Activated naive CD4-positive, alpha-beta T cell (primary cell): ENCODE measurements around the gene NPL.

Source experiments
- DNase-seq, 4 experiments: peaks; one replicate each; lab custom pipeline; 2025; lab: John Stamatoyannopoulos, UW

NPL gene

DNA sequence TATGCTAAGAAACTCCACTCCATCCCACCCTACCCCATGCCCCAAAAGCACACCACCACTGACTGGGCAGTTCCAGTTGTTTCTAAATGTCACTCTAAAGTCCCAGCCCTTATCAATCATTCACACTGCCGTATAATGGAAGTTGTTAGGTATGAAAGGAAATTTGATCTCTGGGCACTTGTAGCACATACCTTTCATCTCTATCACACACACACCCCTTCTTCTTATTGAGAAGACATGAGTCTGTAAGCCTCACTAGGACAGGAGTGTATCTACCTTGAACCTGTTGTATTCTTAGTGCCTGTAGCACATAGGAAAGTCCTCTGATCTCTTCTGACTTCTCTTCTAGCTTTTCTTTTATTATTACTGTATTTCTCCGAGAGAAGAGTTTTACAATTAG, 27.3 kb downstream of the NPL start:
- DNase-seq: no peak

- DNase-seq: no peak
These were observed 28.2 kb downstream of the NPL start for GRCh38 chr1:182817802-182818201.

GRCh38 chr1:182823220-182823619, 33.6 kb downstream of the NPL start:
- no peak for DNase-seq

DNA sequence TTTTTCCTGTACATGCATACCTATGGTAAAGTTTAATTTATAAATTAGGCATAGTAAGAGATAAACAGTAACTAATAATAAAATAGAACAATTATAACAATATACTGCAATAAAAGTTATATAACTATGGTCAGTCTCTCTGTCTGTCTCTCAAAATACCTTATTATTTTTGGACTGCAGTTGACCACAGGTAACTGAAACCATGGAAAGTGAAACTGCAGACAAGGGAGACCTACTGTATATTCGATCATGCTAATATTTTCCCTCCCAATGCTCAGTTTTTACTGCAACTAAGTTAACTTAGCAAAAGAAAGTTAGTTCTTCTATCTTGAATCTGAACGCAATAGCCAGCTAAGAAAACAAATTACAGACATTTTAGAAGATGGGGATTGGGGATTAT, 37.3 kb downstream of the NPL start:
- no peak for DNase-seq

DNA sequence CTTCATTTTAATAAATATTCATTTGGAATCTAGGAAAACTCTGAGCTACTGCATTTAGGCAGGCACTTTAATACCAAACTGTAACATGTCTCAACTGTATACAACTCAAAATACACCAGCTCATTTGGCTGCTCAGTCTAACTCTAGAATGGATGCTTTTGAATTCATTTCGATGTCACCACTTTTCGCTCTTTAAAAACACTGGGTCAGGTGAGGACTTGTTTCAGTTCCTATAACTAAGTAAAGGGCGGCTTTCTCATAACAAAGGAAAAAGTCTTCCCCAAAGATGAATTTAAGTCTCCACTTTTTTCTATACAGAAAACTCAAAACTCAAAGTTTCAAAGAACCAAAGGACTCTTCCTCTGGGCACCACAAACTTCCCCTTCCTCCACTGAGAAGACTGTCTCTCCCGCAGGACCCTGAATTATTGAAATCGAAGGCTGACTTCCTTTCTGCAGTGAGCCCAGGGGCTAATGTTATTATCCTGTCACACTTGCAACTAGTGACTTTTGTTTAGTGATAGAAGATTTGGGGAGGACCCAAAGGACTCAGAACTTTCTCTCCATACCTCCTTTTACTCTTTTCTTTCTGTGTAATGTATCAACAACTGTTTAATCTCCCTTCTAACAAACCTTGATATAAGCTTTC, 39.8 kb downstream of the NPL start:
- no peak for DNase-seq

DNA sequence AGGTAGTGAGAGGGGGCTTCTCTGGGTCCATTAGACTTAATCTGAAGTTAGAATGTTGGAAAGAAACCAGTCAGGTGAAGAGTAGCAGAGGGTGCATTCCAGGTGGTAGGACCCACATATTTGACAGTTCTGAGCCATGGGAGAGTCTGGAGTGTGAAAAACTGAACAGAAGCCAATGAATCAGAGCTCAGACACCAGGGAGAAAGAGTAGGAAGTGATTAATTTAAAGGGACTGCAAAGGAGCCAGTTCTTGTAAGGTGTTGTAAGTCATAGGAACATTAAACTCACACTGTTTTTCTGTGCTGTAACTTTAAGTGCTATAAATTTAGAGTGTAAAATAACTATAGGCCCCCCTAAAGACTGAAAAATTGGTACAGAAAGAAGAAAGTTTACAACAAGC, 43.7 kb downstream of the NPL start:
- no peak for DNase-seq

GRCh38 chr1:182834326-182834725, 44.8 kb downstream of the NPL start:
- DNase-seq: no peak

DNA sequence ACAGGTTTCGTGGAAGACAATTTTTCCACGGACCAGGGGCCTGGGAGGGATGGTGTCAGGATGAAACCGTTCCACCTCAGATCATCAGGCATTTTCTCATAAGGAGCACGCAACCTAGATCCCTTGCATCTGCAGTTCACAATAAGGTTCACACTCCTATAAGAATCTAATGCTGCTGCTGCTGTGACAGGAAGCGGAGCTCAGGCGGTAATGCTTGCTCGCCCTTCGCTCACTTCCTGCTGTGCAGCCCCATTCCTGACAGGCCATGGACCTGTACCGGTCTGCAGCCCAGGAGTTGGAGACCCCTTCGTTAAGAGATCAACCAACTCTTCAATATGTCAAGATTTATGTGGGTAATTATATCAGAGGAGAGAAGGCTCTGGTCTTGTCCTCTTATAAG, 46.2 kb downstream of the NPL start:
- no peak for DNase-seq

- peak; percentile 94 to 97 (median 96) for DNase-seq
These were observed 49.9 kb downstream of the NPL start, which contains the start of gene DHX9 for GRCh38 chr1:182839209-182840066. DHX9 (plus strand) TSS chr1:182839347; CDS start chr1:182842567, 3,220 bp downstream.

DNA sequence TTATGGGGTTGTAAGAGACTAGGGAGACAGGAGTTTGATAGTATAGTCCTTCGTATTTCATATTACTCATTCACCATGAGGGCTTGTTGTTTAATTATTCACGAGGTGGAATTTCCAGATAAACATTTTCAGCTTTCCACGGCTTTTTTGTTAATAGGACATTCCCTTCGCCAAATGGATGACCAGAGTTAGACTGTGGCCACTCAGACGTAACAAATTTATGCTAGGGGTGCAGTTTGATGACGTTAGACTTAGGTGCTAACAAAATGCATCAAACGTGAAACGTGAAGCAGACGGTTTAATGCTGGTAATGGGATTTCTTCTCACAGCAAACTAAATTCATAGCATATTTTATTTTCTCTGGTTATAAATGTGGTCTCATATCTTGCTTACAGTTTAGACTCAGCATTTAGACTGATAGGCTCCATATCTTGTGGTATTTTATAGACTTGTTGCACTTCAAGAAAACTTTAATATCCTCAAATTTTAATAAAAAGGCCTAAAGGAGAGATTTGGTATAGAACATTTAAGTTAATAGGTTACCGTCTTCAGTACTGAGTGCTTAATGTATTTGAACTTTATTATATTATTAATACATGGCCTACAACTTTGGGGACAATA, 51.9 kb downstream of the NPL start:
- no peak for DNase-seq

DNA sequence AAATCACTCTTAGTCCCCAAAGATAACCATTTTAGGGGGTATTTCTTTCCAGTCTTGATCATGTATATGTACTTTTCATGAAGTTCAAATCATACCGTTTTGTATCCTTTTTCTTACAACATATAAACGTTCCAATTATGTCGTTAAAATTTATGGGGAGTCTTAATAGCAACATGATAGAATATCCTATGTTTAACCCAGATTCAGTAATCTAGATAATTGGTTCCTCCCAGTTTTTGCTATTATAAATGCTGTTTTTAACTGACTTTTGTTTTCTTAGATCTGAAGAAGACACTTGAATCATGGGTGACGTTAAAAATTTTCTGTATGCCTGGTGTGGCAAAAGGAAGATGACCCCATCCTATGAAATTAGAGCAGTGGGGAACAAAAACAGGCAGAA, 52.7 kb downstream of the NPL start:
- DNase-seq: no peak

DNA sequence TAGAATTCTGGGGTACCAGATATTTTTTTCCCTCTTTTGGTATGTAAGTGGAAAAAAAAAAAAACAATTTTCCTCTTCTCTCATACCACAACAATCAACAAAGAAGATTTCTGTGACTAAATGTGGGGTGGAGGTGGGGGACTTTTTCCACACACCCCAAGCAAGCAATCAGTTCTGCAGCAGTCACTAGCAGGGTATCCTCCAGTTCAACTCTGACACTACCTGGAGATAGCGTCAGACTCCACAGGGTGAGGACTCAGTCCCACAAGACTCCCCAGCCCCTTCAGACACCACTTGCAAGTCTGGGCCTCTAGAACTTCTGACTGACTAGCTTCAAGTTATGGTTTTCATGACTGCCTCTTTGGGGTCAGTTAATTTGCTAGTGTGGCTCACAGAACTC, 55.8 kb downstream of the NPL start:
- DNase-seq: no peak

GRCh38 chr1:182845894-182846293, 56.3 kb downstream of the NPL start:
- no peak for DNase-seq

DNA sequence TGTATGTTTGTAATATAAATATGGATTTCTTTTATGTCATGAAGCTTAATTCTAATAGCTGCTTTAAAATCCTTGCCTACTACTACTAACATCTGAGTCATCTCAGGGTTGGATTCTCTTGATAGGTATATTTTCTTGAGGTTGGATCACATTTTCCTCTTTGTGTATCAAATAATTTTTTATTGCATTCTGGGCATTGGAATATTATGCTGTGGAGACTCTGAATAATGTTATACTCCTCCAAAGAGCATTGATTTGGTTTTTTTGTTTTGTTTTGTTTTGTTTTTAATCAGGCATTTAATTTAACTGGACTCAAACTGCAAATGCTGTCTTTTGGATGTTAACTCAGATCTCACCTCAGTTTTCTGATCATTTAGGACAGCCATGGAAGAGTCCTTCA, 57.5 kb downstream of the NPL start:
- DNase-seq: no peak

DNA sequence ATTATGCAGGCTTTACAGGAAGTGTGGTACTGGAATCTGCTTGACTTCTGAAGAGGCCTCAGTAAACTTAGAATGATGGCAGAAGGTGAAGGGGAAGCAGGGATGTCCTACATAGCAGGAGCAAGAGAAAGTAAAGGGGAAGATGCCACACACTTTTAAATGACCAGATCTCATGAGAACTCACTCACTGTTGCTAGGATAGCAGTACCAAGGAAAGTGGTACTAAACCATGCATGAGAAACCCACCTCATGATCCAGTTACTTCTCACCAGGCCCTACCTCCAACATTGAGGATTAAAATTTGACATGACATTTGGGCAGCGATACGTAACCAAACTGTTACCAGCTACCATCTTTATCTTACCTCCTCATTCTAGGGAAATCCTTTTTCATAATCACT, 59.2 kb downstream of the NPL start:
- no peak for DNase-seq

DNA sequence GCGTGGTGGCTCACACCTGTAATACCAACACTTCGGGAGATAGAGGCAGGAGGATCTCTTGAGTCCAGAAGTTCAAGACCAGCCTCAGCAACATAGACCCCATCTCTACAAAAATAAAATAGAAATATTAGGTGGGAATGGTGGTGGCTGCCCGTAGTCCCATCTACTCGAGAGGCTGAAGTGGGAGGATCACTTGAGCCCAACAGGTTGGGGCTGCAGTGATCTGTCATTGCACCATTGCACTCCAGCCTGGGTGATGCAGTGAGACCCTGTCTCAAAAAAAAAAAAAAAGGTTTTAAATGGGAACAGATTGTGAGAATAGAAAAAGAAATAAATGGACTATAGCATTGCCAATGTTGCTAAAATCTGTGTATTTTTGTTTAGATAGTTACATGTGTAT, 60.7 kb downstream of the NPL start:
- no peak for DNase-seq

DNA sequence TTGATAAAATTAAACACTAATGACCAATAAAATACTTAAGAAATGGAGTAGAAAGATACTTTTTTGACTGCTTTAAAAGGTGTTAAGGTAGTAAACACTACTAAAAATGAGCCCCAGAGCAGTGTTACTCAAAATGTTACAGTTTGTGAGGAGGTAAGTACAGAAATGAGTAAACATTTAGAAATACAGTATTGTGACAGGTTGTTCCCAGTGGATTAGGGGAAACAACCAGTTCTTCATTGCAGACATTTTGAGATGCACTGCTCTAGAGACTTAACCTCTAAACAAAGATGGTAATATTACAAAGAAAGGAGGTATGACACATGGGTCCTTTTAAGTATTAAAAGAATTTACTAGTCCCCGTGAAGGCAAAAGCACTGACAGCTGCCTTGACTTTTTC, 62.3 kb downstream of the NPL start:
- no peak for DNase-seq

DNA sequence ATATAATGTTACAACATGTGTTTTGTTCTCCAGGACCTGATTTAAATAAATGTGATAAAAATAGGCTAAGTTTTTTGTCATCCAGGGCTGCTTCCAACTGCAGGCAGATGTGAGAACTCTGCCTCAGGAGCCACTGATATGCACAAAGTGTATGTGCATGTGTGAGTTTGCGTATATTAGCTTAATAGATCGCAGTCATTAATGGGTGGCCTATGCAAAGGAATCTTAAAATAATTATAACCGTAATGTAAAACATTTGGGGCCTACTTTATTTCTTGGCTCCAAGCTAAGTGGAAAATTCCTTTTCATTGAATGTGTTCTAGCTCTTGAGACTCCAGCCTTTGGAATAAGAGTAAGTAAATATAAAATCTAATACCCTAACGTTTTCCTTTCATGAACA, 66.3 kb downstream of the NPL start:
- DNase-seq: no peak

DNA sequence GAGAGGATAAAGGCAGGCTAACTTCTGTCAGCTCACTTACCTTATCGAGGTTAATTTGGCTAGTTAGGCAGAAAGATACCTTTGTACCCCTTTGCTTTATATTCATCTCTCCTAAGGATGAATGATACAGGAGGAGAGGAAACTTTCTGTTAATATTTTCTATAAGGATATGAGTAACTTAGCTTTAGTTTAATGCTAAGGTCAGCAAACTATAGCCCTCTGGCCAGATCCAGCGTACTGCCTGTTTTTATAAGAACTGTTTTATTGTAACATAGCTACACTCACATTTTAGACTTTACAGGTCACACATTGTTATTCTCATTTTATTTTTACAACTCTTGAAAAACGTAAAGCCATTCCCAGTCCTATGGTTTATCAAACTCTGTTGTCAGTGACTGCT, 67.6 kb downstream of the NPL start:
- DNase-seq: no peak

- no peak for DNase-seq
These were observed 71.1 kb downstream of the NPL start for GRCh38 chr1:182860658-182861057.

- DNase-seq: no peak
These were observed 72.4 kb downstream of the NPL start for GRCh38 chr1:182861994-182862393.

- no peak for DNase-seq
These were observed 73.3 kb downstream of the NPL start for GRCh38 chr1:182862827-182863226.

DNA sequence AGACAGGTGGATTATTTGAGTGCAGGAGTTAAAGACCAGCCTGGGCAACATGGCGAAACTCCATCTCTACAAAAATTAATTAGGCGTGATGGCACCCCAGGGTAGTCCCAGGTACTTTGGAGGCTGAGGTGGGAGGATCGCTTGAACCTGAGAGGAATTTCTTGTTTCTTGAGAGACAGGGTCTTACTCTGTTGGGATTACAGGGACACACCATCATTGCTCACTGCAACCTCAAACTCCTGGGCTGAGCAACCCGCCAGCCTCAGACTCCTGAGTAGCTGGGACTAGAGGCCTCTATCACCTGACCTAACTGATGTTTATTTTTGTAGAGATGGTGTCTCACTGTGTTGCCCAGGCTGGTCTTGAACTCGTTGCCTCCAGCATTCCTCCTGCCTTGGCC, 74.4 kb downstream of the NPL start:
- DNase-seq: no peak
